ENCODE measurements around the gene TTLL9.
"Not testable (repeated sequence)": the region's sequence is repeated elsewhere in the genome, so short reads cannot be mapped to it uniquely, and the experiment has no call there.

Gene TTLL9

GRCh38 chr20:31906001-31906400 lies 35.6 kb downstream of the TTLL9 start:
- H3K4me3 ChIP-seq (ENCODE audit: low read length) = no peak overlapping the region
- TF ChIP-seq ZNF274 (IDR thresholded peaks at IDR 0.05; ENCODE audit: low read depth, low read length) = no peak

DNA sequence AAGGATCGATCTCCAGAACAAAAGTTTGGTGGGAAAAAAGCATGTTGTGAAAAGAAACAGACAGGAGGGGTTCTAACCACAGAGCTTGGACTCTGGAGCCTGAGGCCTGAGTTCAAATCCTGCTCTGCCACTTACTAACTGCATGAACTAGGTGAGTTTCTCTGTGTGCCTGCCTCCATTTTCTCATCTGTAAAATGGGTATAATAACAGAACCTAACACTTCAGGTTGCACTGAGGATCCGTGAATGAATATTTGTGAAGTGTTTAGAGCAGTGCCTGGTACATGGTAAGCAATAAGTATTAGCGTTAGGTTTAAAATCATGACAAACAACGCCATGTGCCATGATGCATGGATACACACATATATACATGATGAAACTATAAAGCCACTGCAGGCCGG lies 36.6 kb downstream of the TTLL9 start:
- no peak for TF ChIP-seq ZNF274 (IDR thresholded peaks at IDR 0.05; ENCODE audit: low read depth, low read length)
- H3K4me3 ChIP-seq (ENCODE audit: low read length) = no peak overlapping the region

GRCh38 chr20:31908016-31908415 lies 37.6 kb downstream of the TTLL9 start:
- no peak for TF ChIP-seq ZNF274 (IDR thresholded peaks at IDR 0.05; ENCODE audit: low read depth, low read length)
- H3K4me3 ChIP-seq (ENCODE audit: low read length) = no peak overlapping the region

DNA sequence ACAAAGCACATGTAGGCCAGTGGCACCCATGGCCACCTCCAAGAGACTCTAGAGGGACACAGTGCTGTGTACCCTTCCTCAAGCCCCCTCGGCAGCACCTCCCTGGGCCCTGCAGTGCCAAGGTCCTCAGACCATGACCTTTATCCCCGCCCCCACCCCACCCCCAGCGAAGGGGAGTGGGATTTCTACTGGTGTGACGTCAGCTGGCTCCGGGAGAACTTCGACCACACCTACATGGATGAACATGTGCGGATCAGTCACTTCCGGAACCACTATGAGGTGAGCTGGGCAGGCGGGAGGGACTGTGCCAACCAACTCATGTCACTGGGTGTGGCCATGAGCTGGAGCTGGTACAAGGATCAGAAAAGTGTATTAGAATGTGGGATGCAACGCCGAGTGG lies 38.0 kb downstream of the TTLL9 start:
- TF ChIP-seq ZNF274 (IDR thresholded peaks at IDR 0.05; ENCODE audit: low read depth, low read length) = no peak
- H3K4me3 ChIP-seq (ENCODE audit: low read length) = no peak overlapping the region

GRCh38 chr20:31909253-31910070 lies 39.0 kb downstream of the TTLL9 start:
- TF ChIP-seq ZNF274 (IDR thresholded peaks at IDR 0.05; ENCODE audit: low read depth, low read length) = no peak
- H3K4me3 ChIP-seq (ENCODE audit: low read length) = no peak overlapping the region

DNA sequence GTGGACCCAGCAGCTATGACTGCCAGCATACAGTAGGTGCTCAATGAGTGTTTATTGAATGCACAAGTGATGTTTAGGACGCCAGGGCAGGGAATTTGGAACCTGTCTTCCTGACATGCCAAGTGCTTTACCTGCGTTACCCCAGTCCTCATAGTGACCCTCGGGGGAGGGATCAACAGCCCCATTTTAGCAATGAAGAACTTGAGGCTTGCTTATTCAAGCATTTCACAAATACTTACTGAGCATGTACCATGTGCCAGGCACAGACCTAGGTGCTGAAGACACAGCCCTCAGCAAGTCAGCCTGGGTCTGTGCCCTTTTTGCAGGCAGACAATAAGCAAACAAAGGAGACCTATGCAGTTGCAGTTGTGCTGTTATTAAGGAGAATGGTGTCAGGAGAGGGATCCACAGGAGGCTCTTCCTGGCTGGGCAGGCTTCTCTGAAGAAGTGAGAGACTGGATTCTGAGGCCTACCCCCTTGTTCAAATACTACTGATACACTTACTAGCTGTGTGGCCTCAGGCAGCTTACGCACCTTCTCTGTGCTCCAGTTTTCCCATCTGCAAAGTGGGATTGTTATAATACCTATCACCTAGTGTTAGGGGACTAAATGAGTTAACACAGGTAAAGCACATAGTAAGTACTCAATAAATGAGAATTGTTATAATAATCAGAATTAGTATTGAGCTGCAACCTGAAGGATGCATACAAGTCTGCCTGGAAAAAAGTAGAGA lies 39.8 kb downstream of the TTLL9 start:
- no peak overlapping the region for H3K4me3 ChIP-seq (ENCODE audit: low read length)
- no peak for TF ChIP-seq ZNF274 (IDR thresholded peaks at IDR 0.05; ENCODE audit: low read depth, low read length)

DNA sequence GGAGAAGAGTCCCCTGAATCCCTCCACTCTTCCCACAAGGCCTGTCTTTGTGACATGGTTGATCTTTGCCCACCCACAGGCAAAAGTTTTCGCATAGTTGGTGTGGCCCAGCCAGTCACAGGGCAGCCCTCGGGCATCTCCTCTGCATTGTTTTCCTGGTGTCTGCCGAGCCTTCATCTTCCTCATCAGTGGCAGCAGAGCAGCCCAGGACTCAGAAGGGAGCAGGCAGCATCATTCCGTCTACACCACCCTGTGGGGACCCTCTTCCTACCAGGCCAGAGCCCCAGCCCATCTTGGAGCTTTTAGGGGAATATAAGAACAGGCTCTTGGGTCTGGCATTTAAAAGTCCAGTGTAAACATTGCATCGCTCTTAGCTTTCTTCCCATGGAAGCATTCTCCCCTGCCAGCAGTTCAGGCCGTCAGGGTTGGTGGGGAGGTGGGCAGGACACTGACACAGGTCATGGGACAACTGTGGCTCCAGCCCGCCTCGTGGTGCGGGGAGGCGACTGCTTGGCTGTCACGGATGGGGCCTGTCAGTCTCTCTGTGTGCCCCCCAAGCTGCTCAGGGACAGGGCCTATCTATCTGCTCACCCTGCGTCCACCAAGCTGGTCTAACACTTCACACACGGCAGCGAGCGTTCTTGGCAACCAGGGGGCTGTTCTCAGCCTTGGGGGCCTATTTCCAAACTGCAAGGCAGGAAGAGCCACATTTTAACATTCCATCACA lies 43.2 kb downstream of the TTLL9 start:
- TF ChIP-seq ZNF274 (IDR thresholded peaks at IDR 0.05; ENCODE audit: low read depth, low read length) = no peak
- no peak overlapping the region for H3K4me3 ChIP-seq (ENCODE audit: low read length)

GRCh38 chr20:31914170-31914569 lies 43.7 kb downstream of the TTLL9 start:
- no peak for TF ChIP-seq ZNF274 (IDR thresholded peaks at IDR 0.05; ENCODE audit: low read depth, low read length)
- H3K4me3 ChIP-seq (ENCODE audit: low read length) = no peak overlapping the region

DNA sequence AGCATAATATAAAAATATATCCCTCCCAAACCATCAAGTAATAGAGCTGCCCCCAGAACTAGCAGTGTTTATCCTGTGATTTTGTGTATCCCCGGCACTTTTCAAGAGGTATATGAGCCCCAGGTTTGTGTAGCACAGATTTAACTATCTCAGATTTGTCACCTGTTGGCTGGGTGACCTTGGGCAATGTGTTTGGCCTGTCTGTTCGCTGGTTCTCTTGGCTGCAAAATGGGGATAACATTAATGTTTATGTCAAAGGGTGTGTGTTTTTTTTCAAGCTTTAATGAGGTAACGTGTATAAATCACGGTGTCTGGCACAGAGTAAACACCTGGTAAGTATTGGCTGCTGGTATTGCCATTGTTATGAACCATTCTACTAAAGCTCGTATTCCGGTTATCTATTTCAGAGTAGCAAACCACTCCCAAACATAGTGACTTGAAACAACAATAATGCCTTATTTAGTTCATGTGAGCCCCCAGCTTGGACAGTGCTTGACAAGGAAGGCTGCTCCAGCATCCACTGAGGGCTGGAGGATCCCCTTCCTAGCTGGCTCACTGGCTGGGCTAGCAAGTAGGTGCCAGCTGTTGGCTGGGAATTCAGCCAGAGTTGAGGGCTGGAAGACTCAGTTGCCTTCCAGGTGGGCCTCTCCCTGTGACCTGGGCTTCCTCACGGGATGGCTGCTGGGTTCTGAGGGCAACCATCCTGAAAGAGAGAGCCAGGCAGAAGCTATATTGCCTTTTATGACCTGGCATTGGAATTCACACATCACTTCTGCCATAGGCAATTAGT lies 45.3 kb downstream of the TTLL9 start:
- no peak for TF ChIP-seq ZNF274 (IDR thresholded peaks at IDR 0.05; ENCODE audit: low read depth, low read length)

DNA sequence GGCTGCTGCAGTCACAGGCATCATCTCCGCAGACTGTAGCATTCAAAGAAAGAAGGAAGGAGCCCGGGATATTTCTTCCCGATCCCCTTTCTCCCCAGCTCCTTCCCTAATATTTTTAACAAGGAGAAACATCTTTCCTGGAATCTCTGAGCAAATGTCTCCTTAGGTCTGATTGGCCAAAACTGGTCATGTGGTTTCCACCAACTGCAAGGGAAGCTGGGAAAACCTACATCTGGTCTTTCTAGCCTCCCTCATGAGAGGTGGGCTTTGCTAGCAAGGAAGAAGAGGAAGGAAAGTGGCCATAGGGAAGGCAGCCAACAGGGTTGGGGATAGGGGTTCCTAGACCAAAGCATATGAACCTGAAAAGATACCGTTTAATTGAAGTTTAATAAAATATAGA lies 46.3 kb downstream of the TTLL9 start:
- TF ChIP-seq ZNF274 (IDR thresholded peaks at IDR 0.05; ENCODE audit: low read depth, low read length) = no peak
- H3K4me3 ChIP-seq (ENCODE audit: low read length) = no peak overlapping the region

More for the DNA sequence above, 45.3 kb downstream of the TTLL9 start:
- H3K4me3 ChIP-seq (ENCODE audit: low read length) = no peak overlapping the region

DNA sequence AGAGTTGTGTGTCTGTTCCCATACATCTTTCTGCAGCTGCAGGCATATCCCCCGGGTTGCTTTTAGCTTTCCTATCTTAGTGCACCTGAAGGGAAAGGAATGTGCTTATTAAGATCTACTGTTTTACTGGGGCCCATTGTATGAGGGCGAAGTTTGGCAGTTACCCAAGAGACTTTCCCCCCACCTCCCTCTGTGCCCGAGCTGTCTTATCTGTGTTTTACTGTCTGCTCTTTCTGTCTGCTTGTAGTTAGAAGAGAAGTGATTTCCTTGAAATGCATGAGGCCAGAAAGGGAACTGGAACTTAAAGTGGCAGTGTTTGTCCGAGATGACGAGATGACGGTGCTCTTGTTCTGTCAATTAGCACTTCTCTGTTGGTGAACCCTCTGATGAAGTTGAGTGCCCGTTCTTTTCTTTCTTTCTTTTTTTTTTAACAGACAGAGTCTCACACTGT lies 47.6 kb downstream of the TTLL9 start:
- not testable (repeated sequence) for H3K4me3 ChIP-seq (ENCODE audit: low read length)

DNA sequence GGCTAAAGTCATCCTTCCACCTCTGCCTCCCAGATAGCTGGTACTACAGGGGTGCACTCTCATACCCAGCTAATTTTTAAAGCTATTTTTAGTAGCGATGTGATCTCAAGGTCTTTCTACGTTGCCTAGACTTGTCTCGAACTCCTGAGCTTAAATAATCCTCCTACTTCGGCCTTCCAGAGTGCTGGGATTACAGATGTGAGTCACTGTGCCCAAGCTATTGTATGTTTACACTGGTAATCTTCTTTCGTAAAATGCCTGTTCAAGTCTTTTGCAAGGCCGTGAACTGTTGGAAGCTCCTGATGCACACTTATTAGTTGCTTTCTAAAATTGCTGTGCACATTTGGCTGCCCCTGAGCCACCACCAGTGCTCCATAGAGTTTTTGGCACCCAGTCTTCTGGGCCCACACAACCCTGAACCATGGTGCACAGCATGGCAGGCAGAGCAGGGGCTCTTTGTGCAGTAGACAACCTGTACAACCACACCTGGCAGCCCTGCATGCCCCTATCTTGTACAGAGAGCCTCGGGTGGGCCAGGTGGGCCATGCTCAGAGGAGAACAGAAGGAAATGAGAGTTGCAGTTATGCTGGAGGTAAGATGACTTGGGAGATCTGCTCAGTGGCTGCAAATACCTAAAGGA lies 48.2 kb downstream of the TTLL9 start:
- no peak for TF ChIP-seq ZNF274 (IDR thresholded peaks at IDR 0.05; ENCODE audit: low read depth, low read length)
- H3K4me3 ChIP-seq (ENCODE audit: low read length) = no peak overlapping the region

GRCh38 chr20:31919410-31920155 lies 49.1 kb downstream of the TTLL9 start:
- no peak for TF ChIP-seq ZNF274 (IDR thresholded peaks at IDR 0.05; ENCODE audit: low read depth, low read length)
- H3K4me3 ChIP-seq (ENCODE audit: low read length) = no peak overlapping the region

Measured in GM08714 (cell line).